Chondrocyte (in vitro differentiated cells): ENCODE measurements around the gene MPV17L. TPM values are rescaled to one million over a fixed set of nuclear protein-coding genes. Genes with fewer than 3 reads are reported as not detected.

ENCODE experiments used
- DNase-seq: peaks from one replicate; pipeline ENCODE4 v3.0.0; 2021; ENCODE audit warnings: mixed read lengths, low spot score
- H3K27ac Mint-ChIP-seq: one replicate; pipeline ENCODE4 v1.8.0; 2021; ENCODE audit warnings: mild to moderate bottlenecking, moderate library complexity, mixed read lengths; ENCODE audit not compliant: unreplicated experiment
- H3K27me3 Mint-ChIP-seq: 2 replicates; pipeline ENCODE4 v1.8.0; 2021; ENCODE audit warnings: low read depth, mixed read lengths
- H3K36me3 Mint-ChIP-seq: 2 replicates; pipeline ENCODE4 v1.8.0; 2021; ENCODE audit warnings: low read depth, mixed read lengths
- H3K4me1 Mint-ChIP-seq: 2 replicates; pipeline ENCODE4 v1.8.0; 2021; ENCODE audit warnings: low read depth, mild to moderate bottlenecking, mixed read lengths
- H3K4me3 Mint-ChIP-seq: one replicate; pipeline ENCODE4 v1.8.0; 2021; ENCODE audit warnings: mild to moderate bottlenecking, moderate library complexity, mixed read lengths; ENCODE audit not compliant: unreplicated experiment
- H3K9me3 Mint-ChIP-seq: 2 replicates; pipeline ENCODE4 v1.8.0; 2021; ENCODE audit warnings: low read depth, mixed read lengths
- CTCF ChIP-seq: fragments of 200-600 bp; sonication (generic); IDR thresholded peaks from 2 replicates; pipeline ENCODE4 v1.5.0; 2021; ENCODE audit warnings: antibody characterized with exemption, mild to moderate bottlenecking, moderate library complexity
- total RNA-seq: library from RNA; stranded (reverse); gene quantifications from 3 replicates; pipeline ENCODE4 v1.2.1, GENCODE V29; 2021

The MPV17L gene
- total RNA-seq, 1 donor from 2014 or later = 3.5 TPM

GRCh38 chr16:15457958-15458357 lies 62.4 kb downstream of the MPV17L start:
- Mint-ChIP-seq H3K4me3 (no peak overlapping the region), H3K4me1 (peaks cover 16% of the 10 kb centered on the region), H3K9me3 (no peaks in the 10 kb centered on the region), H3K27ac (no peak overlapping the region), H3K36me3 (no peaks in the 10 kb centered on the region), H3K27me3 (no peaks in the 10 kb centered on the region)
- DNase-seq = no peak
- TF ChIP-seq CTCF = no peak

GRCh38 chr16:15459791-15460190 lies 64.2 kb downstream of the MPV17L start:
- H3K9me3 Mint-ChIP-seq = no peaks in the 10 kb centered on the region
- no peak for TF ChIP-seq CTCF
- H3K27ac Mint-ChIP-seq = no peak overlapping the region
- peaks cover 11% of the 10 kb centered on the region for H3K4me1 Mint-ChIP-seq
- no peaks in the 10 kb centered on the region for H3K27me3 Mint-ChIP-seq
- no peak for DNase-seq
- no peak overlapping the region for H3K4me3 Mint-ChIP-seq
- H3K36me3 Mint-ChIP-seq = no peaks in the 10 kb centered on the region

- H3K4me3 Mint-ChIP-seq = no peak overlapping the region
- peaks cover 11% of the 10 kb centered on the region for H3K4me1 Mint-ChIP-seq
- H3K27me3 Mint-ChIP-seq = no peaks in the 10 kb centered on the region
- no peak for DNase-seq
- H3K27ac Mint-ChIP-seq = no peak overlapping the region
- no peaks in the 10 kb centered on the region for H3K9me3 Mint-ChIP-seq
- TF ChIP-seq CTCF = no peak
- H3K36me3 Mint-ChIP-seq = no peaks in the 10 kb centered on the region
These were observed 65.0 kb downstream of the MPV17L start for GRCh38 chr16:15460601-15461000.

GRCh38 chr16:15461376-15461775 lies 65.8 kb downstream of the MPV17L start:
- H3K4me3 Mint-ChIP-seq = no peak overlapping the region
- peaks cover 11% of the 10 kb centered on the region for H3K4me1 Mint-ChIP-seq
- TF ChIP-seq CTCF = no peak
- H3K36me3 Mint-ChIP-seq = no peaks in the 10 kb centered on the region
- H3K27me3 Mint-ChIP-seq = no peaks in the 10 kb centered on the region
- peak overlapping the region; percentile 65 for H3K27ac Mint-ChIP-seq
- H3K9me3 Mint-ChIP-seq = no peaks in the 10 kb centered on the region
- no peak for DNase-seq

Other genes starting within 250 kb of the MPV17L start
- 6.9 to 11.5 TPM (median 7.7 TPM) in 3 replicates for gene NPIPA5, start 17.5 kb upstream of the MPV17L start, total RNA-seq
- 29.9 to 37.8 TPM (median 35.9 TPM) in 3 replicates for gene BMERB1, start 38.8 kb downstream of the MPV17L start, total RNA-seq
- gene MARF1, start 247.4 kb downstream of the MPV17L start, total RNA-seq = 50.8 to 61.5 TPM (median 54.4 TPM) in 3 replicates